NCI-H1048 (cell line): ENCODE data around the gene SLC7A9.
"Not testable (repeated sequence)": the region's sequence is repeated elsewhere in the genome, so short reads cannot be mapped to it uniquely, and the experiment has no call there.

Experiments used
- DNase-seq: peaks from one replicate; lab custom pipeline; 2025; lab: John Stamatoyannopoulos, UW

SLC7A9 gene

GRCh38 chr19:32869369-32869965, at the start of gene SLC7A9:
SLC7A9 (minus strand) TSS chr19:32869767; CDS start chr19:32868534, 1,233 bp downstream.
- DNase-seq, result no peak

GRCh38 chr19:32919365-32919764, 49.8 kb upstream of the SLC7A9 start:
- no peak for DNase-seq

DNA sequence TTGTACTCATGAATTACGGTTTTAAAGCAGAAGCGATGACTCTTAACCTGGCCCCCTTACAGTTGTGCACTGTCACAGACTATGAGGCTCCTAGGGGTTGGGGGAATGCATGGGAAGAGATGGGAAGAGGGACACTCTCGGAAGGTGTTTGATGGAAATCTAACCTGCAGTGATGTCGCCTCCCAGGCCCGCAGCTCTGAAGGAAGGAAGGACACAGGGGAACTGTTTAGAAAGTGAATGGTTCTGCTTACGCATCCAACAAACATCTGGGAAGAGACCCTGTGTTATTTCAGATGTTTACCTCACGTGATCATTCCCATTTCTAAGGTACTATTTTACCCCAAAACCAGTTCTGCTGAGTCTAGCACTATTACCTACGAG, 48.0 kb upstream of the SLC7A9 start:
- no peak for DNase-seq

DNA sequence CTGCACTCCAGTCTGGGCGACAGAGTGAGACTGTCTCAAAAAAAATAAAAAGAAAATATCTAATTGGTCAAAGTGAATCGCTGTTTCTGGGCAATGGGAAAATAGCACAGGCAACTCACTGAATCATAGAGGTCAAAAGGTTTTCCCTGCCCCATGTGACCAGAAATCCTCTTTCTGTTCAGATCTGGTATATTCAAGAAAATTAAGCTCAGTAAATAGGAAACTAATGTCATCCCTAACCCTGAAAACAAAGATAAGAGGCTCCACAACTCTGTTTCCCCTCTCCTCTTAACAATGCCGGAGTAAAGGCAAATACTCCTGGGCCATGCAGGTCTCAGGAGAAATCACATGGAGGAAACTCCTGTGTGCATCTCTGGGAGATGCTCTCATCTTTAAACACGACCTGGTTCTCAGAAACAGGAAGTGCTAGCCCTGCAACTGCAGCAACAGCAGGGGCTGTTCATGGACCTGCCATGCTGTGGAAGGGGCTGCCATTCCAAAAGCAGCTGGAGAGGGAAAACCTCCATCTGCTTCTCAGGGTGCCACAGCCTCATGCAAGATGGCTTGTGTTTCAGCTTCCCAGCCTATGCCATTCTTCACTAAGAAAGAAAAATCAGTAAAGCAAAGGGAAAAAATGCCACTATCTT, 47.5 kb upstream of the SLC7A9 start:
- DNase-seq, result no peak

DNA sequence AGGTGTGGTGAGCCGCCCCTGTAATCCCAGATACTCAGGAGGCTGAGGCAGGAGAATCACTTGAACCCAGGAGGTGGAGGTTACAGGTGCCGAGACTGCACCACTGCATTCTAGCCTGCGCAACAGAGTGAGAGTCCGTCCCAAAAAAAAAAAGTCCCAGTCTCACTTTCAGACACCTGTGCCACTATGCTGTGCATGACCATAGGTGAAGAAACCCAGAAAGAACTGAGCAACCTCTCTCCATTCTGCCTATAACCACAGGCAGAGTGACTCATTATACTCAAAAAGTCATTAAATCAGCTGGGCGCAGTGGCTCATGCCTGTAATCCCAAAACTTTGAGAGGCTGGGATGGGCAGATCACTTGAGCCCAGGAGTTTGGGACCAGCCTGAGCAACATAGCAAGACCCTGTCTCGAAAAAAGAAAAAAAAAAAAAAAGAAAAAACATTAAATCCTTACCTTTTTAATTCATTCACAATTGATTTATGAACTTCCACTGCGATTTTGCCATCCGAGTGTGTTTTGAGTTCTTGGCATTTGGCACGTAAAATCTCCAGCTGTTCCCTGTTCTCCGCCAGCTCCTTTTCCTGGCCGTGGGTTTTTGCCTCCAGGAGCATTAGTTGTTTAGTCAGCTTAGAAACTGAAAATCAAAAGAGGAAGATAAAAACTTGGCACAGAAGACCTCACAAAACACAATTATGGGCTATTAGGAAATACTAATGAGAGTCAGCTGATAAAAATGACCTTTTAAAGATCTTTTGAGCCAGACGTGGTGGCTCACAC, 45.5 kb upstream of the SLC7A9 start:
- DNase-seq, result no peak

- DNase-seq, result no peak
Measured at GRCh38 chr19:32911467-32911866, 41.9 kb upstream of the SLC7A9 start.

GRCh38 chr19:32910874-32911273, 41.3 kb upstream of the SLC7A9 start:
- DNase-seq, result no peak

GRCh38 chr19:32910094-32910493, 40.5 kb upstream of the SLC7A9 start:
- DNase-seq, result no peak

DNA sequence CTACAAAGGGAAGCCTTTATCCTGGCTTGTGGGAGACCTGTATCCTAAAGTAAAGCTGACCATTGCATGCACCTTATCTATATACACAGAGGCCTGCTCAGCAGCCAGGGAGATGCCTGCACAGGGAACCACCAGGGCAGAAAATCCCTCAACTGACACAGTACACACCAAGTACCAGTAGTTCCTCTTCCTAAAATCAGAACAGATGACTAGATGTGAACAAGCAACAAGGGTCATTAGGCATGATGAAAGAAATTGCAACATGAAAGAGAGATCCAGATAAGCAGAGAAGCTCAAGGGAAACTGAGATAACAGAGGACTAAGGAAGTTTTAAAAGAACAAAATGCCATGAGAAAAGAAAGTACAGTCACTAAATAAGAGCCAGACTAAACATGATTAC, 39.7 kb upstream of the SLC7A9 start:
- no peak for DNase-seq

DNA sequence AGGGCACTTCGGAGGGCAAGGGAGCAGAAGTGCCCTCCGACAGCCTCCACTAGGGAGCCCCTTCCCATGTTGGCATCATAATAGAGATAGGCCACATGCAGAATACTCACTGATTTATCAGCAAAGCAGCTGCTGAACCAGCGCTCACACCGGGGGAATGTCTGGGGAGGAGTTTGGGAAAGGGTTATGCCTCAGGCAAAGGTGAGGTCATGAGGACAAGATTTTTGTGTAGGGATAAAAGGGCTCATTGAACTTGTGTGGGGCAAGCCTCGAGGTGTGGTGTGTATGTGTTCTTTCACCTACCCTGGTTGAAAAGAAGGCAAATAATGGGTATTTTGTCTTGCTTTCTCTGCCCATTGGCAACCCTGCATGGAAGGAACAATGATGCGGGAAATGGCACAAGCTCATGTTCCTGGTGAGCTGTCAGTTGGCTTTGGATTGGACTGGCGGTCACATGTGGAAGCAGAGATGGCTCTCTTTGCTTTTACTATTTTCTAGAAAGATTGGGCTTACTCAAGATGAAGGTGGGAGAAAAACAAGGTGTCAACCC, 39.1 kb upstream of the SLC7A9 start:
- DNase-seq, result no peak

GRCh38 chr19:32902448-32902847, 32.9 kb upstream of the SLC7A9 start:
- no peak for DNase-seq

- no peak for DNase-seq
Measured at GRCh38 chr19:32901504-32902161, 32.1 kb upstream of the SLC7A9 start.

- no peak for DNase-seq
Measured at GRCh38 chr19:32896516-32897214, 27.1 kb upstream of the SLC7A9 start.

GRCh38 chr19:32895384-32895783, 25.8 kb upstream of the SLC7A9 start:
- no peak for DNase-seq

- DNase-seq, result no peak
Measured at GRCh38 chr19:32891609-32892008, 22.0 kb upstream of the SLC7A9 start.

DNA sequence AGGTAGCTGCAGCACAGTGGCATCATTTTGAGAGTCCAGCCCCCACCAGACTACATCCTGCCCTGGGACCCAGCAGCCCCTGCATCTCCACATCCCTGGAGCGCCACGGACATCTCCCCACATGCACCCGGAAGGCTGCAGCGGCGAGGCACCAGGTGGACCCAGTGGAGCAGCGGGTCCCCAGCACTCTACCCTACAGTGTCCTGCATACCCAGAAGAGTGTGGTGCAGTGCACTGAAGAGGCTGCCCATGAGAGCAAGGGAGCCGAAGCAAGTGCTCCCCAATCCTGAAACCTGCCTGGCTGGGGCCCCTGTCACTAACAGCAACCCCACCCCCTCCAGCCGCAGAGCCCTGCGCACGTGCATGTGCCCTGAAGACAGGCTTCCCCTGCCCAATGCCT, 21.3 kb upstream of the SLC7A9 start:
- DNase-seq, result no peak

GRCh38 chr19:32890326-32890725, 20.8 kb upstream of the SLC7A9 start:
- DNase-seq, result no peak

DNA sequence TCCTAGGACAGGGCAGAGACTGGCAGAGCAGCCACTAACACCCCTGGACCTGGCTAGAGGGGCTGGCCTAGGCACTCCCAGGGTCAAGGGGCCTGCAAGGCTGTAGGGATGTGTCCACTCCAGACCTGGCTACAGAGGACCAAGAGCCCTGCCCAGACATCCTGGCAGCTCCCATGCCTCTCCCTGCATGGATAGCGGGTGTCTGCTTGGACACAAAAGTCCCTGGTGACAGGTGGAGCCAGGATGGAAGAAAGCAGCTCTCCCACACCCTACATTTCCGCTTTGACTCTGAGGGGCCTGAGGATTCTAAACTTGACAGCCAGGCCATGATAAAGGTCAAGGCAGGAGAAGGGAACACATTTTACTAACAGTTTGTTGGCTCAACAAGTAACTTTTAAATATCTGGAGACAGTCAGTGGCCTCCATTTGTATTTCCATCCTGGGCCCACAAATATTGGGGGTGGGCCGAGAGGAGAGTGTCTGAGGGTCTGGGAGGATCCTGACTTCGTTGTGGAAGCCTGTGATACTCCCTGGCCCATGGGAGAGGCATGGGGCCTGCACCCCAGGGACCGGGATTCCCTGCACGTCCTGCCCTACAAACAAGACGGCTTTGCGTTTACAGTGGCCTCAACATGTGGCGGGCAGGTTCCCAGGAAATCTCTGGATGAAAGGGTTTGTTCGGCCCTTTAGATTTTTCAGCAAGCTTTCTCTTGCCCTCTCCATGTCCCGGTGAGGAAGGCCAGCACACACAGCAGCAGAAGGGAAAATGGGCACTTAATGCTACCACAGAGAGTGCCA, 19.8 kb upstream of the SLC7A9 start:
- DNase-seq, result no peak

DNA sequence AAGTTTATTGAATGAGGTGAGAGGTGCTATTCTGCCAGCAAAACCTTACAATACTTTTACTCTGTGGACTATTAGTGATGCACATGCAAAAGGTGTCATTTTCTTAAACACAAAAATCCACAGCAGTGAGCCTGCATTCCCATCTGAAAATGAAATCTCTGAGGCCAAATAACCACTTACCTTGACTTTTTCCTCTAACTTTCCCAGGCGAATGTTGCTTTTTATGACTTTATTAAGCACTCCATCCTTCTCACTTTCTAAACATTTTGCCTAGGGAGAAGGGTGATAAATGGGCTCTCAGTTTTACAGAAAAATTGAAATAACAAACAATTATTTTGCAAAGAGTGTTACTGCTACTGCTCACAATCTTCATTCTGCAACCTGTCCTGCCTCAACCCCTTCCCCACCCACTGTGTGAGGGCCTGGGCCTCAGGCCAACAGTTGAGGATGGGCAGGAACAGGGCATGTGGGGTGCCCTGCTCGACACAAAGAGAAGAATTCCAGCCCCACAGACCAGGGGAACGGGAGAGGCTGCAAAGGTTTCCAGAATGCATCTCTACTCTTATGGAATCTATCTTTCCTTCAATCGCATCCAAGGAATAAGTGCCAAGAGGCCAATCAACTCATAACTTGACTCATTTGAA, 18.1 kb upstream of the SLC7A9 start:
- no peak for DNase-seq

GRCh38 chr19:32886241-32886640, 16.7 kb upstream of the SLC7A9 start:
- no peak for DNase-seq

GRCh38 chr19:32885255-32885654, 15.7 kb upstream of the SLC7A9 start:
- DNase-seq, result not testable (repeated sequence)
